NAMALWA (cell line): ENCODE measurements around the gene ZNF12.
A peak's percentile ranks its signal among the peaks of the same experiment; 100 is the strongest.
"Not testable (repeated sequence)": the region's sequence is repeated elsewhere in the genome, so short reads cannot be mapped to it uniquely, and the experiment has no call there.

Experiments used
- DNase-seq: peaks from one replicate; pipeline ENCODE4 v3.0.0-alpha.2; 2015; ENCODE audit warnings: low spot score

The ZNF12 gene

GRCh38 chr7:6706666-6707407 lies at the start of gene ZNF12:
Gene ZNF12, minus strand, starts transcription at chr7:6706947. Its CDS starts 1,774 bp downstream, at chr7:6705173.
- DNase-seq: peak; percentile 99

- DNase-seq: not testable (repeated sequence)
Measured at GRCh38 chr7:6753964-6754363, 47.2 kb upstream of the ZNF12 start, which contains the start of gene RSPH10B2. Gene RSPH10B2, plus strand, starts transcription at chr7:6754103. Its CDS starts 3,575 bp downstream, at chr7:6757678.

GRCh38 chr7:6750173-6750572 lies 43.4 kb upstream of the ZNF12 start:
- DNase-seq: not testable (repeated sequence)

- DNase-seq: not testable (repeated sequence)
Measured at GRCh38 chr7:6749335-6749734, 42.6 kb upstream of the ZNF12 start.

GRCh38 chr7:6744410-6745100 lies 37.8 kb upstream of the ZNF12 start:
- DNase-seq: not testable (repeated sequence)

GRCh38 chr7:6738415-6738814 lies 31.7 kb upstream of the ZNF12 start:
- DNase-seq: not testable (repeated sequence)

GRCh38 chr7:6730343-6730633 lies 23.5 kb upstream of the ZNF12 start:
- peak; percentile 51 for DNase-seq

- DNase-seq: peak; percentile 94
Measured at GRCh38 chr7:6729492-6730342, 23.0 kb upstream of the ZNF12 start.

- DNase-seq: not testable (repeated sequence)
Measured at GRCh38 chr7:6728893-6729491, 22.2 kb upstream of the ZNF12 start.

- no peak for DNase-seq
Measured at GRCh38 chr7:6727663-6728062, 20.9 kb upstream of the ZNF12 start.

- DNase-seq: not testable (repeated sequence)
Measured at GRCh38 chr7:6726341-6726740, 19.6 kb upstream of the ZNF12 start.

- DNase-seq: peak; percentile 62
Measured at GRCh38 chr7:6725003-6725402, 18.3 kb upstream of the ZNF12 start.

GRCh38 chr7:6724351-6724750 lies 17.6 kb upstream of the ZNF12 start:
- not testable (repeated sequence) for DNase-seq

GRCh38 chr7:6718124-6718523 lies 11.4 kb upstream of the ZNF12 start:
- DNase-seq: no peak

GRCh38 chr7:6715898-6716297 lies 9.2 kb upstream of the ZNF12 start:
- not testable (repeated sequence) for DNase-seq

GRCh38 chr7:6714360-6714759 lies 7.6 kb upstream of the ZNF12 start:
- DNase-seq: no peak

GRCh38 chr7:6709808-6710207 lies 3.1 kb upstream of the ZNF12 start:
- peak; percentile 57 for DNase-seq

- DNase-seq: no peak
Measured at GRCh38 chr7:6708304-6708703, 1.6 kb upstream of the ZNF12 start.

GRCh38 chr7:6705959-6706665 lies 635 bp downstream of the ZNF12 start:
- DNase-seq: peak; percentile 68

GRCh38 chr7:6701860-6702259 lies 4.9 kb downstream of the ZNF12 start:
- no peak for DNase-seq

- no peak for DNase-seq
Measured at GRCh38 chr7:6700793-6701192, 6.0 kb downstream of the ZNF12 start.
